ENCODE measurements around the gene LTV1. TPM values are rescaled to one million over a fixed set of nuclear protein-coding genes. Genes with fewer than 3 reads are reported as not detected.
A peak's percentile ranks its signal among the peaks of the same experiment; 100 is the strongest.
"Not testable (repeated sequence)": the region's sequence is repeated elsewhere in the genome, so short reads cannot be mapped to it uniquely, and the experiment has no call there.

Gene LTV1
- total RNA-seq, 5 donors from 2014 or later (not counting 1 experiment from before 2014, with no cell fraction given), result 16.6 to 22.1 (median 20.3) TPM

- H3K4me1 ChIP-seq (ENCODE audit: control insufficient read depth in 1 of 2, extremely low read depth in 1 of 2, insufficient read depth in 2 of 2, low read length in 2 of 2), result peaks cover 0 to under 1% of the 10 kb centered on the region in 2 experiments
- ChIA-PET CTCF (no interaction called here), POLR2A (interaction anchor here in 1 of 2 donors (0.6 kb wide), 1 partner anchor 1809 kb away, joined by 4 read pairs; no protein-coding TSS in a partner anchor)
- no peak overlapping the region for H3K27ac Mint-ChIP-seq
- no peak for ATAC-seq (replicated peaks in 1 of 4)
- peaks cover 0 to 3% (median 0%) of the 10 kb centered on the region in 3 donors for H3K4me1 Mint-ChIP-seq
- H3K27ac ChIP-seq (ENCODE audit: low read length), result no peak overlapping the region
- DNase-seq, result no peak
- no peak overlapping the region for H3K4me3 ChIP-seq (ENCODE audit: control insufficient read depth in 1 of 2, extremely low read depth in 1 of 2, low read length in 1 of 2)
- H3K36me3 Mint-ChIP-seq, result peaks cover 31% of the 10 kb centered on the region
- H3K36me3 ChIP-seq (ENCODE audit: control insufficient read depth in 2 of 2, extremely low read depth in 1 of 2, insufficient read depth in 1 of 2, low read length in 1 of 2), result peaks cover 2 to 27% of the 10 kb centered on the region in 2 donors
- H3K9me3 Mint-ChIP-seq, result peaks cover 3 to 4% (median 4%) of the 10 kb centered on the region in 3 donors
- no peaks in the 10 kb centered on the region for H3K27me3 Mint-ChIP-seq
- no peaks in the 10 kb centered on the region for H3K27me3 ChIP-seq (replicated peaks in 1 of 2; ENCODE audit: control insufficient read depth in 2 of 2, extremely low read depth in 1 of 2, insufficient read depth in 2 of 2, low read length in 1 of 2)
- H3K4me3 Mint-ChIP-seq, result no peak overlapping the region
- no peaks in the 10 kb centered on the region for H3K9me3 ChIP-seq
These were observed 24.1 kb downstream of the LTV1 start for GRCh38 chr6:143867236-143867635.

GRCh38 chr6:143868808-143869207, 25.7 kb downstream of the LTV1 start:
- H3K27me3 Mint-ChIP-seq; H3K27ac ChIP-seq (ENCODE audit: low read length); H3K9me3 ChIP-seq; H3K27ac Mint-ChIP-seq; H3K27me3 ChIP-seq (replicated peaks in 1 of 2; ENCODE audit: control insufficient read depth in 2 of 2, extremely low read depth in 1 of 2, insufficient read depth in 2 of 2, low read length in 1 of 2); CTCF ChIA-PET; POLR2A ChIA-PET; H3K4me1 ChIP-seq (ENCODE audit: control insufficient read depth in 1 of 2, extremely low read depth in 1 of 2, insufficient read depth in 2 of 2, low read length in 2 of 2); ATAC-seq (replicated peaks in 1 of 4); H3K4me3 ChIP-seq (ENCODE audit: control insufficient read depth in 1 of 2, extremely low read depth in 1 of 2, low read length in 1 of 2); DNase-seq; H3K9me3 Mint-ChIP-seq; H3K4me3 Mint-ChIP-seq: not testable (repeated sequence)
- Mint-ChIP-seq H3K36me3 (peaks cover 21% of the 10 kb centered on the region), H3K4me1 (peaks cover 0 to 13% (median 0%) of the 10 kb centered on the region in 3 donors)
- H3K36me3 ChIP-seq (ENCODE audit: control insufficient read depth in 2 of 2, extremely low read depth in 1 of 2, insufficient read depth in 1 of 2, low read length in 1 of 2), result peaks cover 0 to 16% of the 10 kb centered on the region in 2 donors
- WGBS (ENCODE audit: insufficient coverage), result no CpG with 5 or more reads among the region's 3 CpGs

GRCh38 chr6:143871202-143871730, 28.1 kb downstream of the LTV1 start:
- H3K27ac ChIP-seq (ENCODE audit: low read length); CTCF ChIA-PET; DNase-seq; H3K4me3 Mint-ChIP-seq; POLR2A ChIA-PET; H3K27me3 ChIP-seq (replicated peaks in 1 of 2; ENCODE audit: control insufficient read depth in 2 of 2, extremely low read depth in 1 of 2, insufficient read depth in 2 of 2, low read length in 1 of 2); H3K27me3 Mint-ChIP-seq; H3K27ac Mint-ChIP-seq; H3K36me3 ChIP-seq (ENCODE audit: control insufficient read depth in 2 of 2, extremely low read depth in 1 of 2, insufficient read depth in 1 of 2, low read length in 1 of 2); ATAC-seq (replicated peaks in 1 of 4); H3K36me3 Mint-ChIP-seq; H3K9me3 ChIP-seq; H3K4me1 ChIP-seq (ENCODE audit: control insufficient read depth in 1 of 2, extremely low read depth in 1 of 2, insufficient read depth in 2 of 2, low read length in 2 of 2); H3K4me3 ChIP-seq (ENCODE audit: control insufficient read depth in 1 of 2, extremely low read depth in 1 of 2, low read length in 1 of 2): not testable (repeated sequence)
- WGBS (ENCODE audit: insufficient coverage), result 80% methylated on average over 1 of the region's 1 CpG
- peaks cover 10 to 15% (median 14%) of the 10 kb centered on the region in 3 donors for H3K9me3 Mint-ChIP-seq
- H3K4me1 Mint-ChIP-seq, result peaks cover 0 to 13% (median 0%) of the 10 kb centered on the region in 3 donors

- WGBS (ENCODE audit: insufficient coverage), result no CpG with 5 or more reads among the region's 2 CpGs
- peaks cover 10 to 15% (median 14%) of the 10 kb centered on the region in 3 donors for H3K9me3 Mint-ChIP-seq
- ATAC-seq (replicated peaks in 1 of 4), result no peak
These were observed 29.1 kb downstream of the LTV1 start for GRCh38 chr6:143872201-143872600.

GRCh38 chr6:143873600-143873999, 30.5 kb downstream of the LTV1 start:
- H3K9me3 ChIP-seq; H3K36me3 ChIP-seq (ENCODE audit: control insufficient read depth in 2 of 2, extremely low read depth in 1 of 2, insufficient read depth in 1 of 2, low read length in 1 of 2); H3K27me3 Mint-ChIP-seq; CTCF ChIA-PET; H3K27me3 ChIP-seq (replicated peaks in 1 of 2; ENCODE audit: control insufficient read depth in 2 of 2, extremely low read depth in 1 of 2, insufficient read depth in 2 of 2, low read length in 1 of 2); H3K27ac Mint-ChIP-seq; ATAC-seq (replicated peaks in 1 of 4); H3K4me3 ChIP-seq (ENCODE audit: control insufficient read depth in 1 of 2, extremely low read depth in 1 of 2, low read length in 1 of 2); DNase-seq; H3K4me1 ChIP-seq (ENCODE audit: control insufficient read depth in 1 of 2, extremely low read depth in 1 of 2, insufficient read depth in 2 of 2, low read length in 2 of 2); H3K36me3 Mint-ChIP-seq; H3K27ac ChIP-seq (ENCODE audit: low read length); POLR2A ChIA-PET; H3K4me3 Mint-ChIP-seq: not testable (repeated sequence)
- H3K9me3 Mint-ChIP-seq, result peaks cover 11 to 15% (median 14%) of the 10 kb centered on the region in 3 donors
- 100% methylated on average over 2 of the region's 4 CpGs for WGBS (ENCODE audit: insufficient coverage)
- H3K4me1 Mint-ChIP-seq, result peaks cover 0 to 13% (median 0%) of the 10 kb centered on the region in 3 donors

More at GRCh38 chr6:143872201-143872600, 29.1 kb downstream of the LTV1 start:
- H3K36me3 Mint-ChIP-seq, result peaks cover 7% of the 10 kb centered on the region
- Histone ChIP-seq H3K27ac (ENCODE audit: low read length) (no peak overlapping the region), H3K4me1 (ENCODE audit: control insufficient read depth in 1 of 2, extremely low read depth in 1 of 2, insufficient read depth in 2 of 2, low read length in 2 of 2) (peaks cover 0 to 4% of the 10 kb centered on the region in 2 experiments), H3K9me3 (no peaks in the 10 kb centered on the region), H3K27me3 (replicated peaks in 1 of 2; ENCODE audit: control insufficient read depth in 2 of 2, extremely low read depth in 1 of 2, insufficient read depth in 2 of 2, low read length in 1 of 2) (no peaks in the 10 kb centered on the region), H3K4me3 (ENCODE audit: control insufficient read depth in 1 of 2, extremely low read depth in 1 of 2, low read length in 1 of 2) (no peak overlapping the region), H3K36me3 (ENCODE audit: control insufficient read depth in 2 of 2, extremely low read depth in 1 of 2, insufficient read depth in 1 of 2, low read length in 1 of 2) (no peaks in the 10 kb centered on the region)
- H3K27me3 Mint-ChIP-seq, result no peaks in the 10 kb centered on the region
- POLR2A ChIA-PET, result no interaction called here
- peak overlapping the region in 1 of 2 donors; percentile 62 for H3K27ac Mint-ChIP-seq
- CTCF ChIA-PET, result no interaction called here
- no peak for DNase-seq
- H3K4me3 Mint-ChIP-seq, result no peak overlapping the region
- H3K4me1 Mint-ChIP-seq, result peaks cover 0 to 13% (median 0%) of the 10 kb centered on the region in 3 donors

GRCh38 chr6:143874503-143874902, 31.4 kb downstream of the LTV1 start:
- H3K27me3 Mint-ChIP-seq; H3K36me3 Mint-ChIP-seq; H3K4me3 ChIP-seq (ENCODE audit: control insufficient read depth in 1 of 2, extremely low read depth in 1 of 2, low read length in 1 of 2); CTCF ChIA-PET; POLR2A ChIA-PET; H3K4me1 ChIP-seq (ENCODE audit: control insufficient read depth in 1 of 2, extremely low read depth in 1 of 2, insufficient read depth in 2 of 2, low read length in 2 of 2); H3K27me3 ChIP-seq (replicated peaks in 1 of 2; ENCODE audit: control insufficient read depth in 2 of 2, extremely low read depth in 1 of 2, insufficient read depth in 2 of 2, low read length in 1 of 2); H3K27ac Mint-ChIP-seq; H3K4me3 Mint-ChIP-seq; DNase-seq; H3K27ac ChIP-seq (ENCODE audit: low read length); H3K36me3 ChIP-seq (ENCODE audit: control insufficient read depth in 2 of 2, extremely low read depth in 1 of 2, insufficient read depth in 1 of 2, low read length in 1 of 2); H3K9me3 ChIP-seq; ATAC-seq (replicated peaks in 1 of 4): not testable (repeated sequence)
- H3K4me1 Mint-ChIP-seq, result peaks cover 0 to 13% (median 0%) of the 10 kb centered on the region in 3 donors
- peaks cover 12 to 19% (median 14%) of the 10 kb centered on the region in 3 donors for H3K9me3 Mint-ChIP-seq
